ENCODE measurements around the gene MESD. TPM values are rescaled to one million over a fixed set of nuclear protein-coding genes. Genes with fewer than 3 reads are reported as not detected.

The MESD gene
- total RNA-seq, 1 donor = 18.9 TPM

GRCh38 chr15:81014446-81015093, 25.0 kb upstream of the MESD start:
- no peak overlapping the region for H3K4me3 ChIP-seq (ENCODE audit: low read depth, low read length)
- DNase-seq (ENCODE audit: low read depth) = no peak
- TF ChIP-seq CTCF (IDR thresholded peaks at IDR 0.05; ENCODE audit: insufficient read depth, low read length) = no peak

- no peak for DNase-seq (ENCODE audit: low read depth)
- no peak for TF ChIP-seq CTCF (IDR thresholded peaks at IDR 0.05; ENCODE audit: insufficient read depth, low read length)
Measured at GRCh38 chr15:81013396-81013929, 23.8 kb upstream of the MESD start.

GRCh38 chr15:81012588-81012987, 23.0 kb upstream of the MESD start:
- no peak for TF ChIP-seq CTCF (IDR thresholded peaks at IDR 0.05; ENCODE audit: insufficient read depth, low read length)

More at GRCh38 chr15:81013396-81013929, 23.8 kb upstream of the MESD start:
- no peak overlapping the region for H3K4me3 ChIP-seq (ENCODE audit: low read depth, low read length)

GRCh38 chr15:81011593-81011992, 22.0 kb upstream of the MESD start:
- H3K4me3 ChIP-seq (ENCODE audit: low read depth, low read length) = no peak overlapping the region
- peak; percentile 63 for DNase-seq (ENCODE audit: low read depth)
- TF ChIP-seq CTCF (IDR thresholded peaks at IDR 0.05; ENCODE audit: insufficient read depth, low read length) = no peak

More at GRCh38 chr15:81012588-81012987, 23.0 kb upstream of the MESD start:
- no peak for DNase-seq (ENCODE audit: low read depth)
- no peak overlapping the region for H3K4me3 ChIP-seq (ENCODE audit: low read depth, low read length)

GRCh38 chr15:81010086-81010485, 20.5 kb upstream of the MESD start:
- no peak for TF ChIP-seq CTCF (IDR thresholded peaks at IDR 0.05; ENCODE audit: insufficient read depth, low read length)
- no peak overlapping the region for H3K4me3 ChIP-seq (ENCODE audit: low read depth, low read length)
- no peak for DNase-seq (ENCODE audit: low read depth)

GRCh38 chr15:81008312-81008711, 18.7 kb upstream of the MESD start:
- H3K4me3 ChIP-seq (ENCODE audit: low read depth, low read length) = no peak overlapping the region
- no peak for DNase-seq (ENCODE audit: low read depth)
- no peak for TF ChIP-seq CTCF (IDR thresholded peaks at IDR 0.05; ENCODE audit: insufficient read depth, low read length)

All from fibroblast of the aortic adventitia (primary cell).